ENCODE data around the gene AGTRAP. TPM values are rescaled to one million over a fixed set of nuclear protein-coding genes. Genes with fewer than 3 reads are reported as not detected.

AGTRAP gene, protein sequence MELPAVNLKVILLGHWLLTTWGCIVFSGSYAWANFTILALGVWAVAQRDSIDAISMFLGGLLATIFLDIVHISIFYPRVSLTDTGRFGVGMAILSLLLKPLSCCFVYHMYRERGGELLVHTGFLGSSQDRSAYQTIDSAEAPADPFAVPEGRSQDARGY
- total RNA-seq = 10 to 100 TPM; 12.6 to 13.4 TPM

DNA sequence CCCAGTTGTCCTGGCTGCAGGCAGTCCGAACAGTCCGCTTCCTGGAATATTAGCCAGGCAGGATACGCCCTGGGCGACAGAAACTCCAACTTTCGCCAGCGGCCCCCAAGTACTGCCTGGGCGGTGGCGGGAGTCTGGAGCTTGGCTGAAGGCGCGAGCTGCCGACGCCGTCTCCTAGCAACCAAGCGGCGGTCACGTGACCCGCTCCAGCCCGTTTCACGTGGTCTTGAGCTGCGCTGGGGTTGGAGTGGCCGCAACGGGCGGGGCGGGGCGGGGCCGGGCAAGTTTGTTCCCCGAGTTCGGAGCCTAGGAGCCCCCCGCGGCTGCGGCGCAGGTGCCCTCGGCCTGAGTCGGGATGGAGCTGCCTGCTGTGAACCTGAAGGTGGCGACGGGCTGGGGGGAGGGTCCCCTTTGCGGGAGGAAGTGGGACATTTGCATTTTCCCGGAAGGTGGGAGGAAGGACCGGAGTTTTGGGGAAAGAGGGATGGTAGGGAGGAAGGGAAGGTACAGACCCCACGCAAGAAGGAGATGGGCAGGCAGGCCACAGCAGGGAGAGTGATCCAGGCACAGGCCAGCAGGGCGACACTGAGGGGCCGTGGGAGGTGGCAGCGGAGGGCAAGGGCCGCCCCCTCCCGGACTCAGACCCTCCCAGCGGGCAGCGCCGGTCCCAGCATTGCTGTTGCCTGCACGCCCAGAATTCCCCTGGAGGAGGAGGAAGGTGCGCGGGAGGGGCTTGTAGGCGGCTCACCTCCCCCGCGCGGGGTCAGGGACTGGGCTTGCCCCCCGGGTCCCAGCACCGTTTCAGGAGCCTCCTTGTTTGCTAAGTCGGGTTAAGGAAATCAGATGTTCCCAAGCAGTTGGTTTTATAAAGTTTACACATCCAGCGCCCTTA, at the start of gene AGTRAP:
Gene AGTRAP, plus strand, starts transcription at position 283 of the 892 bp plus-strand sequence. Its CDS starts 73 bp downstream, at position 356.
- peaks cover 50% of the 10 kb centered on the region for H3K4me1 Mint-ChIP-seq (ENCODE audit: low read depth)
- H3K27ac Mint-ChIP-seq = peak within 1 kb of the TSS; percentile 82
- H3K9me3 Mint-ChIP-seq = no peaks in the 10 kb centered on the region
- H3K36me3 Mint-ChIP-seq (ENCODE audit: insufficient read depth in 2 of 2) = peaks cover 0 to 1% of the 10 kb centered on the region in 2 donors
- DNase-seq (peak; percentile 89 to 93), ATAC-seq (replicated peaks in 1 of 2) (peak; percentile 89 to 90)
- peak within 1 kb of the TSS; percentile 94 to 99 for H3K4me3 Mint-ChIP-seq
- no peaks in the 10 kb centered on the region for H3K27me3 Mint-ChIP-seq (ENCODE audit: low read depth)

DNA sequence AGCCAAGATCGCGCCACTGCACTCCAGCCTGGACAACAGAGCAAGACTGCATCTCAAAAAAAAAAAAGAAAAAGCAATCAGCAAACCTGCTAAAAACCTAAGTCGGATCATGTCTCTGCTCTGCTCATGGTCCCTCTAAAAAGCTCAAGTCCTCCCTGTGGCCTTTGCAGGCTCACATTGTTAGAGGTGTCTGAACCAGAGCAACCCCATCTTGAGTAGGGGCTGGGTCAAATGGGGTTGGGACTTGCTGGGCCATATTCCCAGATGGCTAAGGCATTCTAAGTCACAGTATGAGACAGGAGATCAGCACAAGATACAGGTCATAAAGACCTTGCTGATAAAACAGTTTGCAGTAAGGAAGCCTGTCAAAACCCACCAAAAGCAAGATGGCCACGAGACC, 47.4 kb upstream of the AGTRAP start:
- H3K4me1 Mint-ChIP-seq (ENCODE audit: low read depth) = peaks cover 13% of the 10 kb centered on the region
- DNase-seq (no peak), ATAC-seq (replicated peaks in 1 of 2) (no peak)
- no peaks in the 10 kb centered on the region for H3K9me3 Mint-ChIP-seq
- H3K27me3 Mint-ChIP-seq (ENCODE audit: low read depth) = peaks cover 48% of the 10 kb centered on the region
- H3K36me3 Mint-ChIP-seq (ENCODE audit: insufficient read depth in 2 of 2) = peaks cover 0 to 2% of the 10 kb centered on the region in 2 donors
- H3K27ac Mint-ChIP-seq = no peak overlapping the region
- no peak overlapping the region for H3K4me3 Mint-ChIP-seq

DNA sequence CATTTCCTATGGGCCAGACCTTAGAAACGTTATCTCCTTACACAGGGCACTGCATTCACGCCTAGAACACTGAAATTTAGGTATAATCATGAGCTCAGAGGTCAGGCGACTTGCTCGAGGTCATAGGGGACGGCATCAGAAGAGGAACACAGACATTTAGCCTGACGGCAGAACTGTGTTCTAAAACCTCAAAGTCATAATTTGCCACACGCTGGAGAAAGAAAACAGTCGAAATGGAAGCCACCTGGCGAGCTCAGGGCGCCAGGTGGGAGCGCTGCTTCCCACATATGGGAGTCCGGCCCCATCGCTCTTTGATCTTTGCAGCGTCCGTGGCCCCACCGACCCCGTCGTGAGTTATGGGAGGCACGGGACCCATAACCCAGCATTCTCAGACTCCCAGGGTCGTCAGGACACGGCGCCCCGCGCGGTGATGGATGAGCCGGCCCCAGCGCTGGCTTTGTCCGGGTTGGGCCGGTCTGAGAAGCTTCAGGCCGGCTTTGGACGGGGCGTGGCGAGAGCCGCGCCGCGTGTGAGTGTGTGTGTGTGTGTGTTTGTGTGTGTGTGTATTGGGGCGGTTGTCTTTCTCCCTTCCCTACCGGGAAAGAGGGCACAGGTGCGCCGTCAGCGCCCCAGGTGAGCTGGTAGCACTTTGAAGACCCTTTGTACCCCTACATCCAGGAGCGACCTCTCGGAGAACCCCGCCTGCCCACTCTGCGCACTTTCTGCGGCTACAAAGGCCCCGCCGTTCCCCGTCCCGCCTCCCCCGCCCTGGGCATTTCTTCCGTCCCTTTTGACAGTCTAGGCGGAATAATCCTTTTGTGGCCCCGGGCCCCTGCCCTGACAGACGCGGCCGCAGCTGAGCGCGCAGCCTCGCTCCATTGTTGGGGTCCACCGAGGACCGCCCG, 45.3 kb upstream of the AGTRAP start:
- peaks cover 13% of the 10 kb centered on the region for H3K4me1 Mint-ChIP-seq (ENCODE audit: low read depth)
- no peak overlapping the region for H3K27ac Mint-ChIP-seq
- H3K9me3 Mint-ChIP-seq = no peaks in the 10 kb centered on the region
- DNase-seq (no peak), ATAC-seq (replicated peaks in 1 of 2) (no peak)
- peak overlapping the region; percentile 71 to 74 for H3K4me3 Mint-ChIP-seq
- peaks cover 0 to 2% of the 10 kb centered on the region in 2 donors for H3K36me3 Mint-ChIP-seq (ENCODE audit: insufficient read depth in 2 of 2)
- H3K27me3 Mint-ChIP-seq (ENCODE audit: low read depth) = peaks cover 55% of the 10 kb centered on the region

DNA sequence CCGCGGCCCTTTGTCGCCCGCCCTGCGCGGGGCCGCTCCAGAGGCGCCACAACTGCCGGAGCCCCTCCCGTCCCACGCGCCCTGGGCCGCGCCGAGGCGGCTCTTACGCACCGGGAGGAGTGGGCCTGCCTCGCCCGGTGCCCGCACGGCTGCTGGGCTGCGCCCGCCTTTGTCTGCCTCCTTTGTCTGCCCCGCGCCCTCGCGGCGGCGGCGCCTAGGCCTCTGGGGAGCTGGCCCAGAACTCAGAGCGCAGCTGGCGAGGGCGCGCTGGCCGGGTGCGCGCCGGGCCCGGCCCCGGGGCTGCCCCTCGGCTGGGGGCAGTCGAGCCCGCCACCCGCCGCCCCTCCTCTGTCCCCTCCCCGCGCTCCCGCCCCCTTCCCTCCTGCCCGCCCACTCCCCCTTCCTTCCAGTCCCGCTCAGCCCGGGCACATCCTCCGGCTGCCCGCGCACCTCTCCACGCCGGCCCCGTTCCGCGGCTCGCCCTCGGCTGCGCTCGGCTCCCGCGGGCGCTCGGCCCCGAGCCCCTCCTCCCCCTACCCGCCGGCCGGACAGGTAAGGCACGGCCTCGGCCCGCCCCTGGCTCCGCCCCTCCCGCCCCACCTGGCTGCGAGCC, 44.5 kb upstream of the AGTRAP start, which contains the start of gene DRAXIN:
Gene DRAXIN, plus strand, starts transcription at position 409 of the 613 bp plus-strand sequence. CDS start 14,549 bp downstream, outside the sequence.
- peak; percentile 14 to 26 for DNase-seq
- peak within 1 kb of the TSS; percentile 76 to 81 for H3K4me3 Mint-ChIP-seq
- peaks cover 55% of the 10 kb centered on the region for H3K27me3 Mint-ChIP-seq (ENCODE audit: low read depth)
- peaks cover 0 to 2% of the 10 kb centered on the region in 2 donors for H3K36me3 Mint-ChIP-seq (ENCODE audit: insufficient read depth in 2 of 2)
- H3K4me1 Mint-ChIP-seq (ENCODE audit: low read depth) = peaks cover 13% of the 10 kb centered on the region
- no peak within 1 kb of the TSS for H3K27ac Mint-ChIP-seq
- peak; percentile 31 to 32 for ATAC-seq (replicated peaks in 1 of 2)
- H3K9me3 Mint-ChIP-seq = no peaks in the 10 kb centered on the region

DNA sequence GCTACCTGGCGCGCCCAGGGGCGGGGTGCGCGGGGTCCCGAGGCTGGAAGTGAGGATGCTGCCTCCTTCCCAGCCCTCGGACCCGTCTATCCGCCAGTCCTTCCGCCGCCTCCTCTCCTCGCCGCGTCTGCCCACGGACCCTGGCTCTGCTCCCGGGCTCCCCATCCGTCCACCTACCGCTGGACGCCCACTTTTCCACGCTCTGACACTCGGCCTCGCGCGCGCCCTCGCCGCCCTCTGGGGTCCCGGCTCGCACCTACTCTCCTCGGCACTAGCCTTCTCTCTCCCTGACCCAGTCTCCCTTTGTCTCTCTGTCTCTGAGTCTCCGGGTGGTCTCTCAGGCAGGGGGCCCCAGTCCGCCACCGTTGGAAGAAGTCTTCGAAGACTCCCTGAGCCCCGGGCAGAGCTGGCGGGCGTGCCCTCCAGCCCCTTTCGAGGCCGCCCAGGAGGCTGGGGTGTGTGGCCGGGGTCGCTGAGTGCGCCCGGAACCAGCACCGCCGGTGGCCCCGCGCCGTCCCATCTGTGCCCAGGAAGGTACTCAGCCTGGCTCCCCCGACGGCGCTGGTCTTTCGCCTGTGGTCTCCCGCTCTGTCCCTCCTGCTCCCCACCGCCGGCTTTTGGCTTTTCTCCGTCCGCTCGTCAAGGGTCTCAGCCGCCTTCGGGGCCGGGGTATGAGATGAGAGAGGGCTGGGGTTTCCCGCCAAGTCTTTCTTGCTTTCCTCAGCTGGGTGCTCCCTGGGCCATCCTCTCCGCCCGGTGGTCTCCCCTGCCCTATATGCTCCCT, 43.8 kb upstream of the AGTRAP start:
- H3K27ac Mint-ChIP-seq = no peak overlapping the region
- peaks cover 55% of the 10 kb centered on the region for H3K27me3 Mint-ChIP-seq (ENCODE audit: low read depth)
- H3K36me3 Mint-ChIP-seq (ENCODE audit: insufficient read depth in 2 of 2) = peaks cover 0 to 2% of the 10 kb centered on the region in 2 donors
- H3K4me1 Mint-ChIP-seq (ENCODE audit: low read depth) = peaks cover 13% of the 10 kb centered on the region
- DNase-seq (no peak), ATAC-seq (replicated peaks in 1 of 2) (no peak)
- H3K9me3 Mint-ChIP-seq = no peaks in the 10 kb centered on the region
- peak overlapping the region; percentile 76 to 81 for H3K4me3 Mint-ChIP-seq

DNA sequence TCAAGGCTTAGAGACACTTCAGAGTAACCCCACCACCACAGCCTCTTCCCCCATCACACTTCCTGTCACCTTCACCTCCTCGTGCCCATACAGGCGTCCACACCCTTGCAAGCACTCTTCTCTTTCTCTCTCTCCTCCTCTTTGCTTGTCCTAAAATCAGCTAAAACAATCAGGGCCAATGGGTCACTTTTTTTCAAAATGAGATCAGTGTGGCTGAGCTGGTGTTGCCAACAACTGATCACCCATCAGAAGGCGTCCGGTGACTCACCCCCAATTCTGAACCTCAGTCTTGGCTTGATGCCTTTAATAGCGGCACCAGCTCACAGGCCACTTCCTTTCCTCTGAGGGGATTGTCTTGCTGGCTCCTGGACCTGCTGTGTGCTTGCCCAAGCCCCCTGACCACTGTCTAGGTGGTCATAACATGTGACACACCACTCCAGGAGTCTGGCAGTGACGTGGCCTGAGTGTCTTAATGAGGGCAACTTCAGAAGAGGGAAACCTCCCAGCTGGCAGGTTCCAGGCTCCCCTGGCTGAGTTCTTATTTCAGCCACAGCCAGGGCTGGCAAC, 42.8 kb upstream of the AGTRAP start:
- ATAC-seq (replicated peaks in 1 of 2) = peak; percentile 82 to 89
- H3K36me3 Mint-ChIP-seq (ENCODE audit: insufficient read depth in 2 of 2) = peaks cover 0 to 2% of the 10 kb centered on the region in 2 donors
- no peak overlapping the region for H3K27ac Mint-ChIP-seq
- H3K4me3 Mint-ChIP-seq = peak overlapping the region; percentile 68 to 76
- DNase-seq = peak; percentile 61 to 66
- H3K4me1 Mint-ChIP-seq (ENCODE audit: low read depth) = peaks cover 13% of the 10 kb centered on the region
- H3K9me3 Mint-ChIP-seq = no peaks in the 10 kb centered on the region
- peaks cover 49% of the 10 kb centered on the region for H3K27me3 Mint-ChIP-seq (ENCODE audit: low read depth)

DNA sequence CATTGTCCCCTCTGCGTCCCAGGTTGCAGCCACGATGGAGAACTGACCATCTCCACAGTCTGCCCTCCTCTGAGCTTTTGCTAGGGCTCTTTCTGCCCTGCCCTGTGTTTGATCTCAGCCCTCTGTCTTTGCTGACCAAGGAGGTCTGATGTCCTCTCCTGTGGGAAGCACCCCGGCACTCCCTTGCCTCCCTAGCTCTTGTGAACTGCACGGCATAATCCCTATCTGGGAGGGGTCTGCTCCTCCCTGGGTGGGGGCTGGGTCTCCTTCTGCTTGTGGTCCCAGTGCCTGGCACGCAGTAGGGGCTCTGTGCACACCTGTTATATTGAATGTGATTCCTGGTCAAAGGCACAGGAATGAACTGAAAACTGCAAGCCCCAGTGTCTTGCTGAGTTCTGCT, 42.0 kb upstream of the AGTRAP start:
- Mint-ChIP-seq H3K9me3 (no peaks in the 10 kb centered on the region), H3K27ac (no peak overlapping the region), H3K36me3 (ENCODE audit: insufficient read depth in 2 of 2) (peaks cover 0 to 2% of the 10 kb centered on the region in 2 donors), H3K4me1 (ENCODE audit: low read depth) (peaks cover 13% of the 10 kb centered on the region), H3K4me3 (no peak overlapping the region), H3K27me3 (ENCODE audit: low read depth) (peaks cover 41% of the 10 kb centered on the region)
- ATAC-seq (replicated peaks in 1 of 2) (no peak), DNase-seq (no peak)

DNA sequence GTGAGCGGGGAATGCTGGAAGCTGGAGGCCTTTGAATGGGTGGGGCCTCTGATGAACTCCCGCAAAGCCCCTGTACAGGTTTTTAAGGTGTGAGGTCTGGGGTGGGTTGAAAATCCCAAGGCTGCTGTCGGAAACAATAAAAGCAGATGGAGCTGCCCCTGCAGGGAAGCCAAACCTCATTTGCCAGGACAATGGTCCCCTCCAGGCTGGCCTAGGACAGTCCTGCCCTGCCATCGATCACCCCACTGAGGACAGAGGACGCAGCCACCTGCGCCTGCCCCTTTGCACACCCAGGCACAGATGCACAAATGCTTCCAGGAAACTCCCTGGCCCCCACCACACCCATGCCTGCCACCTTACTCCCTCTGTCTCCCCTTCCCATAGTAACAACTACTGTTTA, 40.1 kb upstream of the AGTRAP start:
- Mint-ChIP-seq H3K36me3 (ENCODE audit: insufficient read depth in 2 of 2) (peaks cover 0 to 2% of the 10 kb centered on the region in 2 donors), H3K27me3 (ENCODE audit: low read depth) (peaks cover 23% of the 10 kb centered on the region), H3K27ac (no peak overlapping the region), H3K4me3 (no peak overlapping the region), H3K9me3 (no peaks in the 10 kb centered on the region), H3K4me1 (ENCODE audit: low read depth) (peaks cover 10% of the 10 kb centered on the region)
- ATAC-seq (replicated peaks in 1 of 2) = no peak
- DNase-seq = no peak

DNA sequence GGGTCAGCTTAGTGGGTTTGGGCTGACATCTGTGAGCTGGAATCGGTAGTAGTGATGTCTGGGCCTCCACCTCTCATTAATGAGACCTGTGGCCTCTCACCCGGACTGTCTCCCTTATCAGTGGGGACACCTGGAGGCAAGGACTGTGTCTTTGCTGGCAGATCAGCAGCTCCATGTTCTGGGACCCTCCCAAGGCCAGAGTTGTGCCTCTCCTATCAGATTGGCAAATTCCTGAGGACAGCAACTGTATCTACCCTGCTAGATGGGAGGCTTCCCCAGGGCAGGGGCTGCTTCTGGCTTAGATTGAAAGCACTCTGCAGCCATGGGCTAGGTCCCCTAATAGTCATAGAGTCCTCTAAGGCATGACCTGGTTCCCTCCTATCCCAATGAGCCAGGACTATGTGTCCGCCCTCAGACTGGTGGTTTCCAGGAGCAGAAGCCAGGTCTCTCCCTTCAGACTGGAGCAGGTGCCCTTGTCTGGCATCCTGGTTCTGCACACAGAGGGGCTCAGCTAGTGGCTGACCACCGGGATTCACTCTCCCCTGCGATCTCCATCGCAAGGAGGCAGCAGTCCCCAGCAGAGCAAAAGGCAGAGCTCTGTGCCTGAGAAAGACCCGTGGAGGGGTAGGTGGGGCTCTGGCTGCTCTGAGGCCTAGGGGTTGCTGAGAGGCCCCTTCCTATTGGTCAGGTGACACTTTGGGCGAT, 38.6 kb upstream of the AGTRAP start:
- no peak for ATAC-seq (replicated peaks in 1 of 2)
- Mint-ChIP-seq H3K9me3 (no peaks in the 10 kb centered on the region), H3K27me3 (ENCODE audit: low read depth) (peaks cover 19% of the 10 kb centered on the region), H3K4me1 (ENCODE audit: low read depth) (peaks cover 10% of the 10 kb centered on the region), H3K27ac (no peak overlapping the region), H3K4me3 (no peak overlapping the region), H3K36me3 (ENCODE audit: insufficient read depth in 2 of 2) (peaks cover 0 to 2% of the 10 kb centered on the region in 2 donors)
- no peak for DNase-seq

DNA sequence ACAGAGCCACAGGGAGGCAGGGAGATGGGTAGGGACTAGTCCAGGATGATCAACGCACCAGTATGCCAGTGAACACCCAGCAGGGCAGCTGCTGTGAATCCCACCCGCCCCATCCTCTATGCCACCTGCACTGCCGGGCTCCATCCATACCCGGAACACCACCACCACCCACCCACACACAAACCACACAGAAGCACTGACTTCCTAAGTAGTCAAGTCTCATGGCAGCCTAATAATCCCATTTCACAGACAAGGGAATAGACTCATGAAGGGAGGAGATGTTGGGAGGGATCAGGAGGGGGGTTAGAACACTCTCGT, 38.1 kb upstream of the AGTRAP start:
- no peak for ATAC-seq (replicated peaks in 1 of 2)
- peaks cover 0 to 2% of the 10 kb centered on the region in 2 donors for H3K36me3 Mint-ChIP-seq (ENCODE audit: insufficient read depth in 2 of 2)
- no peaks in the 10 kb centered on the region for H3K9me3 Mint-ChIP-seq
- DNase-seq = no peak
- H3K27ac Mint-ChIP-seq = no peak overlapping the region
- peaks cover 4% of the 10 kb centered on the region for H3K4me1 Mint-ChIP-seq (ENCODE audit: low read depth)
- peaks cover 13% of the 10 kb centered on the region for H3K27me3 Mint-ChIP-seq (ENCODE audit: low read depth)
- no peak overlapping the region for H3K4me3 Mint-ChIP-seq
